T-helper 22 cell (primary cell): ENCODE data around the gene EFCAB5.
"Not testable (repeated sequence)": the region's sequence is repeated elsewhere in the genome, so short reads cannot be mapped to it uniquely, and the experiment has no call there.

Source experiments
- DNase-seq: peaks from one replicate; pipeline ENCODE4 v3.0.0-alpha.2; 2020; ENCODE audit warnings: low read depth

Gene EFCAB5

DNA sequence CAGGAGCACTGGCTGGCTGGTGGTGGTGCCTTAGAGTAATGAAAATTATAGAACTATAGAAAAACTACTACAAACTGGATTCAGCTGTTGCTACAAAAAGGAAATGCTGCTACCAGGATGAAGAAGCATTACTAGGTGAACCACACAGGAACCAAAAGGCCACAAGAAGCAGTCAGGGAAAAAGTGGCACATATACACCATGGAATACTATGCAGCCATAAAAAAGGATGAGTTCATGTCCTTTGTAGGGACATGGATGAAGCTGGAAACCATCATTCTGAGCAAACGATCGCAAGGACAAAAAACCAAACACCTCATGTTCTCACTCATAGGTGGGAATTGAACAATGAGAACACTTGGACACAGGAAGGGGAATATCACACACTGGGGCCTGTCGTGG, 5.5 kb upstream of the EFCAB5 start:
- not testable (repeated sequence) for DNase-seq

GRCh38 chr17:29936724-29937123, 4.7 kb upstream of the EFCAB5 start:
- no peak for DNase-seq

GRCh38 chr17:29945281-29945680, 3.8 kb downstream of the EFCAB5 start:
- no peak for DNase-seq

DNA sequence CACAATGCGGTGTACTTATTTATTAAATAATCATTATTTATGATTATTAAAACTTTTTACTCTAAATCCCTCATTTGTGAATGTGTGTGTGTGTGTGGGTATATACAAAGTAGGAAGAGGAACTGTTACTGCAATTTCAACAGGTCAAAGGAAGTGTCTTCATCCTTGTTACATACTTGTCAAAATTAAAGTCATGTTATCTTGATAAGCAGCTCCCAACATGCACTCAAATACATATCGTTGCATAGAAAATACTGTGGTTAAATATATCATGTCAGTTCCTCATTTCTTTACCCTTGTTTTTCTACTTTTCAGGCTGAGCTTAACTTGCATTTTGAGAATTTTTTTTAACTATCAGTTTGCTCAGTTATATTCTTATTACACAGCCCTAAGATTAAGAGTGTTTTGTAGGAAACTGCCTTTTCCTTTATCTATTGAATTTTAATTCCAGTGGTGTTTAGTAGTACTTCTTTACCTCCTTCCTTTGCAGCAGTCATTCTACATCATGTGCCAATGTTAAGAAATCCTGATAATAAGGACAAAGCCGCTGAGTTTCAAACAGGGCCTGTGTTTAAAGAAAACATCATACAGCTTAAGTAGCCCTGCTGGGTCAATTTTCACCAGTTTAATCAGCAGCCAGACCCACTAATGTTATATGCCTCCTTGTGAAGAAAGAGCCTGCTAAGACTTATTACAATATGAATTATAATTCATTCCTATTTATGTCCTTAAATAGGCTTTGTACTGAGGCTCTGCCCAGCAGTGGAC, 7.2 kb downstream of the EFCAB5 start:
- DNase-seq: no peak

- no peak for DNase-seq
Measured at GRCh38 chr17:29949696-29950095, 8.3 kb downstream of the EFCAB5 start.

DNA sequence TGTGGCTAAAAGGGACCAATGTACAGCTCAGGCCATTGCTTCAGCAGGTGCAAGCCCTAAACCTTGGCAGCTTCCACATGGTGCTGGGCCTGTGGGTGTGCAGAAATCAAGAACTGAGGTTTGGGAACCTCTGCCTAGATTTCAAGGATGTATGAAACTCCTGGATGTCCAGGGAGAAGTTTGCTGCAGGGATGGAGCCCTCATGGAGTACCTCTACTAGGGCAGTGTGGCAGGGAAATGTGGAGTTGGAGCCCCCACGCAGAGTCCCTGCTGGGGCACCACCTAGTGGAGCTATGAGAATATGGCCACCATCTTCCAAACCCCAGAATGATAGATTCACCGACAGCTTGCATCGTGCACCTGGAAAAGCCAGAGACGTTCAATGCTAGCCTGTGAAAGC, 13.0 kb downstream of the EFCAB5 start:
- no peak for DNase-seq

GRCh38 chr17:29956225-29956624, 14.8 kb downstream of the EFCAB5 start:
- DNase-seq: no peak

GRCh38 chr17:29957488-29957887, 16.1 kb downstream of the EFCAB5 start:
- DNase-seq: not testable (repeated sequence)

DNA sequence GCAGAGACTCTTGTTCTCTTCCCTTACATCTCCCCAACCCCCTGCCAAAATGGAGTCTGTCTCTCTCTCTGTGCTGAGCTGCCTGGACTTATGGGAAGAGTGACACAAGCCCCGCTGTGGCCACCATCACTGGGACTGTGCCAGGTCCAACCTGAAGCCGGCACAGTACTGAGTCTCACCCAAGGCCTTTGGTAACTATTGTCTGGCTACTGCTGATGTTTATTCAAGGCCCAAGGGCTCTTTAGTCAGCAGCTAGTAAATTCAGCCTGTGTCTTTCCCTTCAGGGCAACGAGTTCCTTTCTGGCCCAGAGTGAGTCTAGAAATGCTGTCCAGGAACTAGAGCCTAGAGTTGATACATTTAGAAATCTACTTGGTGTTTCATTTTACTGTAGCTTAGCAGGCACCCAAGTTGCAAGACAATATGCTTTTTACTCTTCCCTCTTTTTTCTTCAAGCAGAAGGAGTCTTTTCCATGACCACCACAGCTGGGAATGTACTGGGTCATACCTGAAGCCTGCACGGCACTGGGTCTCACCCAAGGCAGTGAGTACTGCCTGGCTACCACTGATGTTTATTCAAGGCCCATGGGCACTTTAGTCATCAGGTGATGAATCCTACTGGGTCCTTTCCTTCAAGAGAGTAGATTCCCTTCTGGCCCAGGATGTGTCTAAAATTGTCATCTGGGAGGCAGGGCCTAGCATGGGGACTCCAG, 17.7 kb downstream of the EFCAB5 start:
- no peak for DNase-seq

DNA sequence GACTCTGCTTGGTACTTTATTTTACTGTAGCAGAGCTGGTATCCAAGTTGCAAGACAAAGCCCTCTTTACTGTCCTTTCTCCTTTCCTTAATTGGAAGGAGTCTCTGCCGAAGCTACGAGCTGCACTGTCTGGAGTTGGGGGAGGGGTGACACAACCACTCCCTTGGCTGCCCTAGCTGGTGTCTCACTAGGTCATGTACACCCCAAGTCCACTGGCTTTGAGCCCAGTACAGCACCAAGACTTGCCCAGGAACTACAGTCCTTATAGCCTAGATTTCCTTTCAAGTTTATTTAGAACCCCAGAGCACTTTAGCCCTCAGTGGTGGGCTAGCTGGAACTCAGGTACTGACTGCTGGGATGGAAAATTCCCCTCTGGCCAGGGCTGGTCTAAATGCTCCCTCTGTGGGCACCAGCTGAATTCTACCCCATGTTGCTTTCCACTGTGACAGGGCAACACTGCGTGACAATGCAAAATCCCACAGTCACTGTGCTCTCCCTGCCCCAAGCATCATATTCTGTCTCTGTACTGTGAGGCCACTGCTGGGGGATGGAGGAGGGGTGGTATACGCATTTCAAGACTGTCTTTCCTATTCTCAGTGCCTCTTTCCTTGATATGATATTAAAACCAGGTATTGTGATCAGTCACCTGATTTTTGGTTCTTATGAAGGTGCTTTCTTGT, 18.4 kb downstream of the EFCAB5 start:
- DNase-seq: no peak

DNA sequence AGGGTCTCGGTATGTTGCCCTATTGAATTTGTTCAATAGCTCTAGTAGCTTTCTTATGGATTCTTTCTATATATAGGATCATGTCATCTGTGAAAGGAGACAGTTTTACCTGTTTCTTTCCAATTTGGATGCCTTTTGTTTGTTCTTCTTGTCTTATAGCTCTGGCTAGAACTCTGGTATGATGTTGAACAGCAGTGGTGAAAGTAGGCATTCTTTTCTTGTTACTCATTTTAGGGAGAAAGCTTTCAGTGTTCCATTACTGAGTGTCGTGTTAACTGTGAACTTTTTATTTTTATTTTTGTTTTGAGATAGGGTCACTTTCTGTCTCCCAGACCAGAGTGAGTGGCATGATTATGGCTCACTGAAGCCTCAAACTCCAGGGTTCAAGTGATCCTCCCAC, 21.2 kb downstream of the EFCAB5 start:
- no peak for DNase-seq

- no peak for DNase-seq
Measured at GRCh38 chr17:29968271-29968670, 26.8 kb downstream of the EFCAB5 start.

DNA sequence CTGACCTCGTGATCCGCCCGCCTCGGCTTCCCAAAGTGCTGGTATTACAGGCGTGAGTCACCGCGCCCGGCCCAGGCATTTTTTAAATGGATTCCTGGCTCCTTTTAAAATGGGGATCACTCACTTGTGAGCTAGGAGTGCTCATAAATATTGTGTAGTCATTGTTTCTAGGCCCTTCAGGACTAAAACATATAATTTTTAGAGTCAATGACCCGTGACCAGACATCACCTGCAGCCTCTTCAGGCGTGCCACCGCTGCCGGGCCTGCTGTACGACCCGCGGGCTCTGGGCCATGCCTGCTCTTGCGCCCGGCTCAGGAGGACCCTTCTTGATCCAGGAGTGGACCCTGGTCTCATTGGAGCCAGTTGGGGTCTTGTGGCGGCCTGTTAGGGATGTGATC, 30.8 kb downstream of the EFCAB5 start:
- no peak for DNase-seq

DNA sequence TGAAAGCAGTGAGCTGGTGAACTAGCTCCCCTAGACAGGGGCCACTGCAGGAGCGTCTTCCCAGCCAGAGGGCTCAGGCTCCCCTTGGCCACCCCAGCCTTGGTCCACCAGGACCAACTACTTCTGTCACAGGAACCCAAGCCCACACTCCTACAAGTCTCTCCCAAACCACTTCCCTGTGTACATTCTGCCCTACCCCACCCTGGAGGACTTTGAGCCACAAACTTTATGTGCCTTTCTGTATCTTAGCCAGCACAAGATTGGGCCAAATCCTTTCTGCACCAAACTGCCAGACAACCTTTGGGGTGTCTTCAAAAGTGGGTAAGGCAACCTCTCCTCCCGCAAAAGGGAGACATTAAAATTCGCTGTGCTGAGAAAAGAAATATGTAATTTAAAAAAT, 31.6 kb downstream of the EFCAB5 start:
- DNase-seq: no peak

GRCh38 chr17:29977836-29978235, 36.4 kb downstream of the EFCAB5 start:
- DNase-seq: no peak

DNA sequence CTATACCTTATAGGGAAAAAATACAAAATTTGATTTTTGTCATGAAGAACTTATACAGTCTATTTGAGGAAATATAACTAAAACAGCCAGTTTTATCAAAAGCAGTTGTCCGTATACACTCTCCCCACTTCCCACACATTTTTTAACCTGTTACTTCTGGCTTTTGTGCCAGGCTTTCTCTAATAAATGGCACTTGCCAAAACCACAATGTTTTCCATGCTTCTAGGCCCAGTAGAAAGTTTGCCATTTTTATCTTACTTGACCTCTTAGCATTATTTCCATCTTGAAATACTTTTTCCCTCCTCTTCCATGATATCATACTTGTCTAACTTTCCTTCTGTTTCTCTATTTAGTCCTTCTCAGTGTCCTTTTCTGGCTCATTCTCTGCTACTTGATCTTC, 38.8 kb downstream of the EFCAB5 start:
- no peak for DNase-seq

DNA sequence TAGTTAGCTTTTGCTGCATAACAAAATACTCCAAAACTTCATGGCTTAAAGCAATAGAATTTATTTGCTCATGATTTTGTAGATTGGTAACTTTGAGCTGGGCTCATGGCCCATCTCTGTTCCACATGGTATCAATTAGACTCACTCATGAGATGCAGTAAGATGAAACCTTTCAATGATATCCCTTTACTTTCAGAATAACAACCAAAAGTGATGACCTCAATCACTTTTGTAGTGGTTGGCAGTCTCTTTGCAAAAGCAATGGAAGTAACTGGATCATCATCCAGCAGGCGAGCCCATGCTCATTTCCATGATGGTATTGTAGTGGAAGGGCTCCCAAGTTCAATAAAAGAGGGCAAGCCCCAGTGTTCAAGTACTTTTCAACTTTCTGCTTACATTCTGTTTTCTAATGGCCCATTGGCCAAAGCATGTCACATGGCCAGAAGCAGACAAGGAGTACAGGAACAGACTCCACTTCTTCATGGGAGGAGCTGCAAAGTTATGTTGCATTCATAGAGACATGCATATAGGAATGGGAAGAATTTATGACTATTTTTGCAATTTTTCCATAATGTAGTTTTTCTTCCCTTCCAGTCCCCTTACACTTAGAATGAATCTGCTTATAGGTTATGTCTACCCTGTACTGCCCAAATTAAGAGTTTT, 41.7 kb downstream of the EFCAB5 start:
- no peak for DNase-seq

- no peak for DNase-seq
Measured at GRCh38 chr17:29996458-29996857, 55.0 kb downstream of the EFCAB5 start.

- no peak for DNase-seq
Measured at GRCh38 chr17:30000001-30000754, 58.7 kb downstream of the EFCAB5 start.

- no peak for DNase-seq
Measured at GRCh38 chr17:30000755-30001257, 59.4 kb downstream of the EFCAB5 start.

- DNase-seq: no peak
Measured at GRCh38 chr17:30002088-30002487, 60.7 kb downstream of the EFCAB5 start.
